Measurements from ENCODE around the gene MRAP2.

DNA sequence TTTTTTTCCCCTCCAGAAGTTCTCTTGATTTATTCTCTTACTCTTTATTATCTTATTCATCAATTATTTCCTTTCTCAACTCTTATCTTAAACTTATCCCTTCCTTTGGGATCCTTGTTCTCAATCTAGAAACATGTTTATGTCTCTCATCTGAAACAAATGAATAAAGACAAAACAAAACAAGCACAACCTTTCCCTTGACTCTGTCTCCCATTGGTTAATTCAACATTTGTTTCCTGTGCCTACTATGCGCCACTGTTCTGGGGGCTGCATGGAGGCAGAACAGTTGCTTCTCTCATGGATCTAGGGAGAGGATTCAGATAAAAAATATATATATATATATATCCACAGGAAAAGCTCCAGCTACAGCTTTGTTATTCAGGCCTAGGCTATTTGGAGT is 5.2 kb upstream of the MRAP2 start:
- TF ChIP-seq POLR2A (IDR thresholded peaks at IDR 0.05; ENCODE audit: low read length) (no peak), GATA1 (IDR thresholded peaks at IDR 0.05; ENCODE audit: low read depth, low read length) (no peak)
